Cardiac septum (tissue), 1 donor: ENCODE data around the gene FAM98A. TPM values are rescaled to one million over a fixed set of nuclear protein-coding genes. Genes with fewer than 3 reads are reported as not detected.

Experiments used
- DNase-seq: peaks from one replicate; pipeline ENCODE4 v3.0.0-alpha.2; 2020; ENCODE audit warnings: low spot score
- intact Hi-C: fragments of 100-400 bp; cut with DNase I; formaldehyde crosslinking; loops from one replicate; pipeline ENCODE4 v1.14.0; 2022
- total RNA-seq: library from RNA; stranded (reverse); fragmentation: NEBNext Ultra II Directional; extraction: Animal tissue kit (Norgen Biotek cat#: 25700); gene quantifications from one replicate; pipeline ENCODE4 v1.2.1, GENCODE V29; 2021
- donor health status: DM: no; HTN: no; CAD: no.

The FAM98A gene
- total RNA-seq, 1 donor from 2014 or later = 86.8 TPM

DNA sequence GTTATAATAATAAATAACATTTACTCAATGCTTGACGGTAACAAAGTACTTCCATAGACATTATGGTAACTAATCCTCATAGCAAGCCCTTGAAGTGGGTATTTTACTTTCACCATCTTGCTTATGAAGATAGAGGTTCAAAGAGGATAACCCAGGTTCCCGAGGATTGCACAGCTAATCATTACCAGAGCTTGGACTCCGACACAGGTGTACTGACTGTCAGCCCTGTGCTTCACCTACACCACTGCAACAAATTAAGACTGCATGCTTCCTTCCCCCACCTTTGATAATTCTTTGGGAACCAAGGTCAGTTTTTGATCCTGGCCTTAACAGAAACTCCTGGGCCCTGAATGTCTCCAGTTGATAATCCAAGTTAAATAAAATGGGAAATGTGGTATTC, 48.9 kb downstream of the FAM98A start:
- no peak for DNase-seq
- intact Hi-C loops = no loop called here

DNA sequence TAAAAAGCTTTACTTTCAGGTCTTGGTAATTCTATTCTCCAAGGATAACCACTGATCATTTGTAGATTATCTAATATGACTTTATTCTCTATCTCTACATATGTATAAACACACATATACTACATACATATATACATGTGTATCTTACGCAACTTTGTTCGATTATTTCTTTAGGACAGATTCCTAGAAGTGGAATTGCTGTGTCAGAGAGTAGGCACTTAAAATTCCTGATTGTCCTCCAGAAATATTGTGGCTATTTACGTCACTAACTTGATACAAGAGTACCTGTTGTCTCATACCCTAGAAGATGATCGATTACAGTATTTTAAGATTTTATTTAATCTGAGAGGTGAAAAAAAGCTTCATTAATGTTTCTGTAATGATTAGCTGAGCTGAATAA, 57.9 kb downstream of the FAM98A start:
- intact Hi-C loops = no loop called here
- no peak for DNase-seq

DNA sequence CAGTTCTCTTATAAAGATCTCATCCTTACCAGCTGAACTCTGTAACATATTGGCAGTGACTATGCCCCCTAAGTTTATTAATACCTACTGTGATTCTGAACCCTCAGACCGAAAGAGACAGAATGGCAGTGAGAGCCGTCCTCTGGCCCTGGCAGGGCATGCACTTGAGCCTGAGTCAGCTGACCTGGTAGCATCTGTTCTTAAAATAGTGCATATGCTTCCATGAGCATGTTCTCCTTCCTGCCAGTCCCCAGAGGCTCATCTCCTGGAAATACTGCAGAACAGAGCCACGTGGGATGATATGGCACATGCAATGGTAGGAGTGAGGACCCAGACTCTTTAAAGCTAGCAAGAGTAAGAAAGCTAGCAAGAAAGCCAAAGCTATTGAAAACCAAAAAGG, 63.7 kb downstream of the FAM98A start:
- no peak for DNase-seq
- intact Hi-C loops = loop anchor here (2.0 kb wide), 1 partner anchor 57 kb away; no protein-coding TSS in a partner anchor

Other genes starting within 250 kb of the FAM98A start
- gene RASGRP3, start 122.7 kb downstream of the FAM98A start, total RNA-seq = 49.4 TPM